ENCODE measurements around the gene PGLYRP3. TPM values are rescaled to one million over a fixed set of nuclear protein-coding genes. Genes with fewer than 3 reads are reported as not detected.

The PGLYRP3 gene
- total RNA-seq, result not detected
- not detected for polyA plus RNA-seq

GRCh38 chr1:153312570-153313186 is at the start of gene PGLYRP3:
Gene PGLYRP3 (minus strand): TSS chr1:153312952. CDS start chr1:153310665, 2,287 bp downstream.
- no peaks in the 10 kb centered on the region for H3K4me1 ChIP-seq (ENCODE audit: insufficient read depth)
- no peak within 1 kb of the TSS for H3K4me3 ChIP-seq (ENCODE audit: low read depth, low read length)
- no peak for DNase-seq (ENCODE audit: extremely low spot score)
- no peaks in the 10 kb centered on the region for H3K36me3 ChIP-seq (ENCODE audit: insufficient read depth)
- 74% methylated on average over 4 of the region's 4 CpGs for WGBS
- no peak within 1 kb of the TSS for H3K27ac ChIP-seq (ENCODE audit: low read depth)

GRCh38 chr1:153362187-153362775 is 49.5 kb upstream of the PGLYRP3 start:
- H3K4me1 ChIP-seq (ENCODE audit: insufficient read depth), result no peaks in the 10 kb centered on the region
- H3K36me3 ChIP-seq (ENCODE audit: insufficient read depth), result no peaks in the 10 kb centered on the region
- H3K4me3 ChIP-seq (ENCODE audit: low read depth, low read length), result no peak overlapping the region
- no peak overlapping the region for H3K27ac ChIP-seq (ENCODE audit: low read depth)
- DNase-seq (ENCODE audit: extremely low spot score), result no peak
- 77% methylated on average over 3 of the region's 3 CpGs for WGBS

- H3K27ac ChIP-seq (ENCODE audit: low read depth), result no peak overlapping the region
- no peaks in the 10 kb centered on the region for H3K36me3 ChIP-seq (ENCODE audit: insufficient read depth)
- DNase-seq (ENCODE audit: extremely low spot score), result no peak
- no peaks in the 10 kb centered on the region for H3K4me1 ChIP-seq (ENCODE audit: insufficient read depth)
- WGBS, result 82% methylated on average over 4 of the region's 4 CpGs
- no peak overlapping the region for H3K4me3 ChIP-seq (ENCODE audit: low read depth, low read length)
Measured at GRCh38 chr1:153361480-153362109, 48.8 kb upstream of the PGLYRP3 start.

- DNase-seq (ENCODE audit: extremely low spot score), result no peak
- H3K27ac ChIP-seq (ENCODE audit: low read depth), result no peak overlapping the region
- no peaks in the 10 kb centered on the region for H3K4me1 ChIP-seq (ENCODE audit: insufficient read depth)
- no peak overlapping the region for H3K4me3 ChIP-seq (ENCODE audit: low read depth, low read length)
- no peaks in the 10 kb centered on the region for H3K36me3 ChIP-seq (ENCODE audit: insufficient read depth)
- WGBS, result 93% methylated on average over 11 of the region's 11 CpGs
Measured at GRCh38 chr1:153360592-153361479, 48.1 kb upstream of the PGLYRP3 start.

- 88% methylated on average over 2 of the region's 2 CpGs for WGBS
- no peaks in the 10 kb centered on the region for H3K4me1 ChIP-seq (ENCODE audit: insufficient read depth)
- no peak overlapping the region for H3K4me3 ChIP-seq (ENCODE audit: low read depth, low read length)
- no peak for DNase-seq (ENCODE audit: extremely low spot score)
- no peak overlapping the region for H3K27ac ChIP-seq (ENCODE audit: low read depth)
- no peaks in the 10 kb centered on the region for H3K36me3 ChIP-seq (ENCODE audit: insufficient read depth)
Measured at GRCh38 chr1:153360190-153360589, 47.4 kb upstream of the PGLYRP3 start.

GRCh38 chr1:153359241-153359640 is 46.5 kb upstream of the PGLYRP3 start:
- Histone ChIP-seq H3K36me3 (ENCODE audit: insufficient read depth) (no peaks in the 10 kb centered on the region), H3K4me3 (ENCODE audit: low read depth, low read length) (no peak overlapping the region), H3K4me1 (ENCODE audit: insufficient read depth) (no peaks in the 10 kb centered on the region), H3K27ac (ENCODE audit: low read depth) (no peak overlapping the region)
- no peak for DNase-seq (ENCODE audit: extremely low spot score)
- 92% methylated on average over 6 of the region's 6 CpGs for WGBS

GRCh38 chr1:153358691-153358975 is 45.9 kb upstream of the PGLYRP3 start:
- H3K27ac ChIP-seq (ENCODE audit: low read depth), result no peak overlapping the region
- no peaks in the 10 kb centered on the region for H3K4me1 ChIP-seq (ENCODE audit: insufficient read depth)
- DNase-seq (ENCODE audit: extremely low spot score), result no peak

GRCh38 chr1:153357853-153358690 is 45.3 kb upstream of the PGLYRP3 start, which contains the start of gene S100A9:
Gene S100A9 (plus strand): TSS chr1:153357854. CDS start chr1:153358284, 430 bp downstream.
- 79% methylated on average over 11 of the region's 11 CpGs for WGBS
- no peaks in the 10 kb centered on the region for H3K4me1 ChIP-seq (ENCODE audit: insufficient read depth)
- H3K4me3 ChIP-seq (ENCODE audit: low read depth, low read length), result no peak within 1 kb of the TSS
- H3K36me3 ChIP-seq (ENCODE audit: insufficient read depth), result no peaks in the 10 kb centered on the region
- no peak for DNase-seq (ENCODE audit: extremely low spot score)
- H3K27ac ChIP-seq (ENCODE audit: low read depth), result no peak within 1 kb of the TSS

More at GRCh38 chr1:153358691-153358975, 45.9 kb upstream of the PGLYRP3 start:
- no peak overlapping the region for H3K4me3 ChIP-seq (ENCODE audit: low read depth, low read length)
- H3K36me3 ChIP-seq (ENCODE audit: insufficient read depth), result no peaks in the 10 kb centered on the region
- WGBS, result 92% methylated on average over 3 of the region's 3 CpGs

GRCh38 chr1:153357076-153357852 is 44.5 kb upstream of the PGLYRP3 start:
- H3K4me3 ChIP-seq (ENCODE audit: low read depth, low read length), result no peak overlapping the region
- no peak overlapping the region for H3K27ac ChIP-seq (ENCODE audit: low read depth)
- H3K4me1 ChIP-seq (ENCODE audit: insufficient read depth), result no peaks in the 10 kb centered on the region
- 69% methylated on average over 10 of the region's 10 CpGs for WGBS
- H3K36me3 ChIP-seq (ENCODE audit: insufficient read depth), result no peaks in the 10 kb centered on the region
- no peak for DNase-seq (ENCODE audit: extremely low spot score)

- H3K4me3 ChIP-seq (ENCODE audit: low read depth, low read length), result no peak overlapping the region
- H3K27ac ChIP-seq (ENCODE audit: low read depth), result no peak overlapping the region
- H3K4me1 ChIP-seq (ENCODE audit: insufficient read depth), result no peaks in the 10 kb centered on the region
- WGBS, result 82% methylated on average over 8 of the region's 8 CpGs
- no peak for DNase-seq (ENCODE audit: extremely low spot score)
- H3K36me3 ChIP-seq (ENCODE audit: insufficient read depth), result no peaks in the 10 kb centered on the region
Measured at GRCh38 chr1:153356392-153357075, 43.8 kb upstream of the PGLYRP3 start.

- H3K36me3 ChIP-seq (ENCODE audit: insufficient read depth), result no peaks in the 10 kb centered on the region
- no peaks in the 10 kb centered on the region for H3K4me1 ChIP-seq (ENCODE audit: insufficient read depth)
- DNase-seq (ENCODE audit: extremely low spot score), result no peak
- no peak overlapping the region for H3K27ac ChIP-seq (ENCODE audit: low read depth)
- 50% methylated on average over 10 of the region's 10 CpGs for WGBS
- no peak overlapping the region for H3K4me3 ChIP-seq (ENCODE audit: low read depth, low read length)
Measured at GRCh38 chr1:153355445-153356071, 42.8 kb upstream of the PGLYRP3 start.
